GM21528 (cell line): Measurements from ENCODE around the gene AGRN.
"Not testable (repeated sequence)": the region's sequence is repeated elsewhere in the genome, so short reads cannot be mapped to it uniquely, and the experiment has no call there.

Source experiments
- ATAC-seq: cut with Tn5 transposase; IDR thresholded peaks from one replicate; pipeline ENCODE4 v1.9.1; 2021; ENCODE audit warnings: mild to moderate bottlenecking, moderate library complexity; ENCODE audit not compliant: unreplicated experiment, low FRiP score

The AGRN gene

GRCh38 chr1:1074631-1075147 is 54.8 kb downstream of the AGRN start:
- no peak for ATAC-seq

DNA sequence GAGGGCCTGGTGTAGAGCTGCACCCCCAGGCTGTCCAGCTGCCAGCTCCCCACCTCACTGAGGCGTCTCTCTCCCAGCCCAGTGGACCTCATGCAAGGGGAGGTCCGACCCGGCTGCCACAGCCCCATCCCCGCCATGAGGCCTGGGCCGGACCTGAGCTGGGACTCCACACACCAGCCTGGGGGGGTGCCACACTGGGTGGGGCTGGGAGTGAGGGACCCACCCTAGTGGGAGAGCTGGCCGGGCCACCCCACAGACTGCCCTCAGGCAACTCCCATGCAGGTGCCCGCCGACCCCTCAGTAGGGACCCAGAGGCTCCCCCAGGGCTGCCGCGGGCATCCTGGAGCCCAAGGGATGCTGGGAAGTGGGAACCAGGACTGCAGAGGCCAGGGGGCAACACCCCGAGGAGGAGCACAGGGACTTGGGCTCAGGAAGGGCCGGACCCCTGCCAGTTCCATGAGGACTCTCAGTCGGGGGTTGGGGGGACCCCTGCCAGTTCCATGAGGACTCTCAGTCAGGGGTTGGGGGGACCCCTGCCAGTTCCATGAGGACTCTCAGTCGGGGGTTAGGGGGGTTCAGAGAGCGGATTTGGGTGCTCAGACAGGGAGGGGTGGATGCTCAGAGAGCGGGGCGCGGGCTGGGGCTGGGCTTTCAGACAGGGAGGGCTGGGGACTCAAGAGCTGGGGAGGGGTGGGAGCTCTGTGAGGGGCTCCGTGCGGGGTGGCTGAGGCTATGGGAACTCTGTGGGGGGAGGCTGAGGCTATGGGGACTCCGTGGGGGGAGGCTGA is 55.4 kb downstream of the AGRN start:
- no peak for ATAC-seq

DNA sequence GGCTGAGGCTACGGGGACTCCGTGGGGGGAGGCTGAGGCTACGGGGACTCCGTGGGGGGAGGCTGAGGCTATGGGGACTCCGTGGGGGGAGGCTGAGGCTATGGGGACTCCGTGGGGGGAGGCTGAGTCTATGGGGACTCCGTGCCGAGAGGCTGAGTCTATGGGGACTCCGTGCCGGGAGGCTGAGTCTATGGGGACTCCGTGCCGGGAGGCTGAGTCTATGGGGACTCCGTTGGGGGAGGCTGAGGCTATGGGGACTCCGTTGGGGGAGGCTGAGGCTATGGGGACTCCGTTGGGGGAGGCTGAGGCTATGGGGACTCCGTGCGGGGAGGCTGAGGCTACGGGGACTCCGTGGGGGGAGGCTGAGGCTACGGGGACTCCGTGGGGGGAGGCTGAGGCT is 57.5 kb downstream of the AGRN start:
- ATAC-seq = not testable (repeated sequence)

DNA sequence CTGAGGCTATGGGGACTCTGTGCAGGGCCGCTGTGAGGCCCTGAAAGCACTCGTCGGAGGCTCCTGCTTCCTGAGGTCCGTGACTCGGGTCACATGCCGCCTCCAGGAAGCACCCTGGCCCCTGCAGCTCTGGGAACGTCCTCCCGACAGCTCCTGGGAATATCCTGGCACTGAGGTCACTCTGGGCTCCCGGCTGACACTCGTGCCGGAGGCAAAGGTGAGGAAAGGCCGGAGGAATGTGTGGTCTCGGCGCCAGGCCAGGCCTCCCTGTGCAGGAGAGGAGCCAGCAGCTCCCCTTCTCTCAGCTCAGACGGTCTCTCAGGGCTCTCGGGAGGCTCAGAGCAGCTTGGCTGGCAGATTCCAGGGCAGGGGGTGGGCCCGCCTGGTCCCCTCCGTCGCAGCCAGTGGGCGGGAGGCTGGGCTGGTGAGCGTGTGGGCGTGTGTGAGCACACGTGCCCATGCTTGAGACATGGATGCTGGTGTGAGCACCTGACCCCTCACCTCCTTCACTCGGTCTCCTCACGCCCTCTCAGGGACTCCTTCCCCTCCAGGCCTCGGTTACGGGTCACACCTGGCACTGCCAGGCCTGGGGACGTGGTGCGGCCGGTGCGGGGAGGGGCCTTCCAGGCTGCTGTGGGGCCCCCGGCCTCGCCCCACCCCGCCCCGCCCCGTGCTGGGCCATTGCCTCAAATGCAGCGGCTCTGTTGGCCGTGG is 59.6 kb downstream of the AGRN start:
- ATAC-seq = no peak

DNA sequence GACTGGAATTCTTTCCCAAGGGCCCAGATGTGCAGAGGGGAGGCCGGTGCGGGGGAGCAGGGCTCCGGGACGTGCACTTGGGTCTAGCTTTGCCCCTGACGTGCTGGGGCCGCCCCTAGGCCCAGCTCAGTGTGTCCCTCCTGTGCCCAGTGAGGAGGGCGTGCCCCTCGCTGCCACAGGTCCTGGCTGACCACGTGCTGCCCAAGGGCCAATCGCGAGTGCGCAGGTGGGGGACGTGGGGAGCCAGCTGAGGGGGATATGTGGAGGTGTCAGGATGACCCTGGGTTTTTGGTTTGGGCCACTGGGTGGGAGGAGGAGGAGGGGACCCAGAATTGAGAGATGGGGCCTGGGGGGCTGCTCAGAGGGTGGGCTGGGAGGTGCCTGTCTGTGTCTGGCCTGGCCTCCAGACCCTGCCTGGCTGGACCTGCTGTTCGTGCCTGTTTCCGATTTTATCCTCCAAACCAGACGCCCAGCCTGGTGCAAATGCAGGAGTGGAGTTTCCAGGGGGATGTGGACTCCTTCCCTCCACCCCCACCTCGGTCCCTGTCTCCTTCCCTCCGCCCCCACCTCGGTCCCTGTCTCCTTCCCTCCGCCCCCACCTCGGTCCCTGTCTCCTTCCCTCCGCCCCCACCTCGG is 60.3 kb downstream of the AGRN start:
- ATAC-seq = no peak

- no peak for ATAC-seq
These were observed 61.0 kb downstream of the AGRN start for GRCh38 chr1:1080951-1081310.

- ATAC-seq = no peak
These were observed 61.7 kb downstream of the AGRN start for GRCh38 chr1:1081311-1082238.

- no peak for ATAC-seq
These were observed 62.4 kb downstream of the AGRN start for GRCh38 chr1:1082239-1082775.

DNA sequence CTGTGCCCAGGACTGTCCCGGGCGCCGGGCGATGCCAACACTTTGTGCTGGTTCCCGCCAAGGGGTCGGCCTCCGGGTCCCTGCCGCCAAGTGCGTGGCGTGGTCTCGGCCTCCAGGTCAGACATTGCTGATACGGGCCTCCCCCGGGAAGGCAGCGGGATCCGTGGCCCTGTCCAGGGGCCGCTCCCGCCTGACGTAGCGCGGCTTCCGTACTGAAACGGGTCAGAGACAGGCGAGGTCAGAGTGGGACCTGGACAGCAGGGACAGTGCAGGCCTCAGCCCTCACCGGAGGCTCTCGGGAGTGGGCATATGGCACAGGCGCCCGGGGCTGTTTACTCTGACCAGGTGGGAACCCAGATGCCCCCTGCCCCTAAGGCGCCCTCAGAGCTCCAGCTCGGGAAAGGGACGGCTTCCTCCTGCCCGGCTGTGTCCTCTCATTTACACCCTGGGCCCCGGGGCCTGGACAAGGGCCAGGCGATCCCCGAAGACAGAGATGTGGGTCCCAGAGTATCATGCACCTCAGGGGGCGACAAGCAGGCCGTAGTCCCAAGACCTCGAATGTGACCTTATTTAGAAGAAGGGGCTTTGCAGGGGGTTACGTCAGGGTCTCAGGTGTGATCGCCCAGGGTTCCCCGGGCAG is 63.0 kb downstream of the AGRN start:
- no peak for ATAC-seq

GRCh38 chr1:1083416-1084371 is 63.8 kb downstream of the AGRN start:
- no peak for ATAC-seq

GRCh38 chr1:1084372-1085170 is 64.7 kb downstream of the AGRN start:
- ATAC-seq = no peak

DNA sequence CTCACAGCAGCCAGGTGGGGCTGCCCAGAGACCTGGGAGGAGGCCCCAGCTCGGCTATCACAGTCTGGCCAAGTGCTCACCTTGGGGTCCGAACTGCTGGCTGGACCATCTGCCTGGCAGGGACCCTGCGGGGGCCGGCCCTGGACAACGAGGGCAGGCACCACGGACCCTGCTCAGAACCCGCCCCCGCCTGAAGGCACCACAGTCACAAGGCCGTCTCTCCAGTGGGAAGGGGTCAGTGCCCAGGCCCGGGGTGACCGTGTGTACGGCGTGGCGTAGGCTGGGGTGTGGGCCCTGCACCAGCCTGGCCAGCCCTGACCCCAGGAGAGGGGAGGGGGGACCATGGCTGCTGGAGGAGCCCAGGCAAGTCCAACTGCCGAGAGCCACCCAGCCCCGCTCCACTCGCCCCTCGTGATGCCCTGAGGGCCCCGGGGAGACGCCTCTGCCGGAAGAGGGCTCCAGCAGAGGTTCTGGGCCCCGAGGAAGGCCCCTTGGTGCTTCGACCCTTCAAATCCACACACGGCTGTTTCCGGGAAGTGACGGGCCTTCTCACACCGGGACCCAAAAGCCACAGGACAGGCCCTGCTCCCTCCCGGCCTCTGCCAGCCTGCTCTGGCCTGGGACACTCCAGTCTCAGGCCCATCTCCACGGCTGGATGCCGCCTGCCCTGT is 65.4 kb downstream of the AGRN start:
- no peak for ATAC-seq

DNA sequence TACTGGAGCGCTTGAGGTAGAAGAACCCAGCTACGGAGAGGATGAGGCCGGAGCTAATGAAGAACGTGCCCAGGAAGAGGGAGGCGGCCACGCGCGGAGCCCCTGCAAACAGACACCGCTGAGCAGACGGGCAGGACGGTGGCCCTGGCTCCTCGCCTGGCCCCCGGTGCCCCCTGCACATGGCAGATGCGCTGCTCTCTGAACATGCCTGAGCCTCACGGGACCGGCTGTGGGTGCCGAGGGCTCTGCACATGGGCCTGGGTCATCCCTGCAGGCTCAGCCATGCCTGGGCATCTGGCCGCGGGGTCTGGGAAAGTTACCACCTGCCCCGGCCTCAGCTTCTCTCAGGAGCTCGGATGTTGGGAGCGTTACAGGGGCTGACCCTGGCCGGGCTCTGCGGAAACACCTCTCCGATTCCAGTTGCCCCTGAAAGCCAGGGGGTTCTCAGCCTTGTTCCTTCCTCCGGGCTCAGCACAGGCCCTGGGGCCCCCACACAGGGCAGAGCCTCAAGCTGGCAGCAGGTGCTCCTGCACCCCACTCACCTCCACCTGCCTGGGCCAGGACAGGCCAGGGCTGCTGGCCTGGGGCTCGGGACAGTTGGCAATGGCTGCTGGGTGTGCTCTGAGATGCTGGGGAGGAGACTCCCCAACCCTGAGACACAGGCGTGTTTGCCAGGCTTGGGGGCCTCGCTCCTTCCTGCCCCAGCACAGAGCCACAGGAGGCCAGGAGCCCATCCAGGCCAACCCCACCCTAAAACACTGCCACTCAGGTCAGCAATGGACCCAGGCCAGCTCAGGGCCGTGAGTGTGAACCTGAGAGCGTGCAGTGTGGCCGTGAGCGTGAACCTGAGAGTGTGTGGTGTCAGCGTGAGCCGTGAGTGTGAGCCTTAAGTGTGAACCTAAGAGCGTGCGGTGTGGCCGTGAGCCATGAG is 66.3 kb downstream of the AGRN start:
- ATAC-seq = no peak

DNA sequence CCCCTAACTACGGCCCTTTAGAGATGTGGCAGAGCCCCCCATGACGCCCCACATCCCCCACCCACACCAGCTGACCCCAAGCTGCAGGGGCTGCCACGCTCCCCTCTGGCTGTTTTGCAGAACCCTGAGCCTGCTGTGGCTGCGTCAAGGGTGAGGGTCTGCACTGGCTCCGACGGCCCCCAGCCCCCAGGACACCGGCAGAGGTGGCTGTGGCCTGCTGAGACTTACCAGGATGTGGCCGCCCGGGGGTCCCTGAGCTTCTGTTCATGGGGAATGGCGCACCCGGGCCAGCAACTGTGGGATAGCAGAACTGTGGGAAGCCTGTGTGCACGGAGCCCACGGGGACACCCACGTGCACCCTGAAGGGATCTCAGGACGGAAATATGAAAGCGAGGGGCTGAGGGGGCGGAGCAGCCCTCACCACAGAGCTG is 67.0 kb downstream of the AGRN start:
- ATAC-seq = no peak

- ATAC-seq = no peak
These were observed 67.6 kb downstream of the AGRN start for GRCh38 chr1:1087351-1088028.
